Activated CD4-positive, alpha-beta T cell treated with anti-CD3 and anti-CD28 coated beads for 4 hours (primary cell): ENCODE data around the gene BNC2.

Source experiments
- DNase-seq, 2 donors: peaks; one replicate each; pipeline ENCODE4 v3.0.0-alpha.2; 2020

Gene BNC2

GRCh38 chr9:16811987-16812685, 58.3 kb downstream of the BNC2 start:
- no peak for DNase-seq

DNA sequence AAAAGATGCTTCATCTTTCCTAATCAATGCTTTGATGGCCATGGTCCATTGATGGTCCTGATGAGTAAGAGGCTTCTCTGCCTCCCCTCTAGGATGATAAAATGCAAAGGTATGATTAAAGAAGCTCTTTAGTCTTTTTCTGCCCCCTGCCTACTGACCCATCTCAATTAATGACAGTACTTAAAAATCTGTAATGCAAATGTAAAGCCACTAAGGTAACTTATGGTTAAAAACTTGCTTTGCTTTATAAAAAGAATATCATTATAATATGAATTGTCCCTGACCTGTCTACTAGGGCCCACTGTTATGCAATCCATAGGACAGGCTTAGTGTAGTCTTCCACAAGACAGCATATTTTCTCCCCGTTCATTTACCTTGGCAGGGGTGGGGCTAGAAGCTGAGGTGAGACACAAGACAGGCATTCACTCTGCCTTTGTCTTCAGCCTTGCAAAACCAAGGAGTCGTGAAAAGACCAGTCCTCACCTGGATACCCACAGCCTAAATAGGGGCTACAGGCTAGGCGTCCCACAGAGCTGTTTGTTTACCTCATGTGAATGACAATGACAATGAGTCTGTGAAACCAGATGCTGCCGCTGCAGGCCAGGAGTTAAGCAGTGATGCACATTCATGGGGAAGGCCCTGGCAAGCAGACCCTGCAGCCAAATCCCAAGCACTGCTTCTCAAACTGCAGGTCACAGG, 60.4 kb downstream of the BNC2 start:
- no peak for DNase-seq

DNA sequence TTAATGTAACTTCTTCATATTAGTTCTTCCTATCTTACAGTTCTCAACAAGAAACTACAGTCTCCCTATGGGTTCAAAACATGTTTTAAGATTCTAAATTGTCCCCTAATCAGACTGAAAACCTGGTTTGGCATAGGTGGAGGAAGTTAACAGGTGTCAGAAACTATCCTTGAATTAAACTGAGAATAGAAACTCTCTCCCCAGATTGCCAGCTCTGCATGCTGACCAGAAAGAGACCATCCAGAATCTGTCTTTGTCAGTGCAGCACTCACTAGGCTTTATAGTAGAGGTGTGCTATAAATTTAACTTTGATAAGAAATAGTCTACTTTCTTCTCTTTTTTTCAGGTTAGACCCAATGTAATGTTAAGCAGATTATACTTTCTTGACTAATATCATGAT, 63.8 kb downstream of the BNC2 start:
- DNase-seq: no peak

GRCh38 chr9:16803648-16804047, 66.8 kb downstream of the BNC2 start:
- no peak for DNase-seq

- DNase-seq: no peak
Observed at GRCh38 chr9:16801871-16802466, 68.5 kb downstream of the BNC2 start.

- DNase-seq: no peak
Observed at GRCh38 chr9:16796304-16796825, 74.1 kb downstream of the BNC2 start.

DNA sequence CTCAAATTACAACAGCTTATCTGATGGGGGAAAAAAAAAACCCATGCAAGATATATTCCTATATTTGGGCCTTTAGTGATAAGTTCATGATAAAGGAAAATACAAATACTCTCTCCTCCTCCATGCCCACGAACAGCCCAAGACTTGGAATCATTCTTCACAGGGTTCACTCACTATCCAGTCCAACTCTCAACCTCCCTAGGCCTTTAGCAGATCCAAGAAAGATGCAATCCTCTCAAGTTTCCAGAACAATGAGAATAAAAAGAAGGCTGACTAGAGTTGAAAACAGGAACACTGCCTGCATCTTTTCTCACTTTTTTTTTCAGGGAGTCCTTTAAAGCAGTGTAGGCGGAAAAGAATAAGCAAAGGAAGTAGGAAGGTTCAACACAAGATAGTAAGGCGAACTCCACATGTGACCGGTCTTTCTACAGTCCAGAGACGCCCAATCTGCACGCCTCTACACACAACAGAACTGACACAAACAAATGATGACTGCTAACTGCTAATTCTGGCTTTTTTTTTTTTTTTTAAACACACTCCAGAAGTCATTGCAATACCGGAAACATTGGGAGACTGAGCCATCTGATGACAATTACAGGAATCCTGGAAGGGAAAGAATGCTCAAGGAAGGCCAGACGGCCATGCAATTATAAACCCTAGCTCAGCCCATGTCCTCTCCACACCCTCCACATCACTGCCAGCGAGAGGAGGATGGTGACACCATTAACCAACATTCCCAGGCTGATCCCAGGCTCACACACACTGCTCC, 75.4 kb downstream of the BNC2 start:
- DNase-seq: no peak

DNA sequence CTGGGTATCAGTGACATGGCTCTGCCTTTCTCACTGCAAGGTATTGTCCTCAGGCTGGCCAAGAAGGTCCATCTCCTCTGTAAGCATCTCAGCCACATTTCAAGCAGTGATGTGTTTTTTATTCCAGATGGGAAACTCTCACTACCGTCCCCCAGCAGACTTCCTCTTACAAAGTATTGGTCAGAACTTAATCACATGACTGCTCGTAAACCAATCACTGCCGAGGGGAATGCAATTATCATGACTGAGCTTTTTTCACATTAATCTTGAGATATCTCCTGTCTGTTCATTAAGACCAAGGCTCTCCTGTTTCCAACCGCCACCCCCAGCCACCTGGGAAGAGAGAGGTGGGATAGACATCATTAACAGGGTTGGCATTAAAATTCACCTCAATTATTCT, 76.4 kb downstream of the BNC2 start:
- no peak for DNase-seq

GRCh38 chr9:16787724-16788123, 82.7 kb downstream of the BNC2 start:
- DNase-seq: no peak

DNA sequence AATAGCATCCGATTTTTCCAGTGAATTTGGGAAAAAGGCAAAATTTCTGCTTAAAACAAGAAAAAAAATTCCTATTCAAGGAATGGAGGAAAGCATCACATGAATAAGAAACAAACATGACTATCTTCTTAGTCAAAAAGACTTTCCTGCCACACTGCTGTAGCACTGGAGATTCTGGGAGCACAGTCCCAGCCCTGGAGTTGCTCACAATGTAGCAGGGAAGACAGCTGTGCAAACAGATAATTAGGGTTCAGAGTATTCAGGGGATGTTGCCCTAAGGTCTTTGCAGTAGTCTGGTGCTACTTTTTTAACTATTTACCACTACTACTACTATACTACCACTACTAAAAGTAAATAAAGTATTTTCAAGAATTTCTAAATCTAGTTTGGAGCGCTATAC, 86.5 kb downstream of the BNC2 start:
- no peak for DNase-seq

DNA sequence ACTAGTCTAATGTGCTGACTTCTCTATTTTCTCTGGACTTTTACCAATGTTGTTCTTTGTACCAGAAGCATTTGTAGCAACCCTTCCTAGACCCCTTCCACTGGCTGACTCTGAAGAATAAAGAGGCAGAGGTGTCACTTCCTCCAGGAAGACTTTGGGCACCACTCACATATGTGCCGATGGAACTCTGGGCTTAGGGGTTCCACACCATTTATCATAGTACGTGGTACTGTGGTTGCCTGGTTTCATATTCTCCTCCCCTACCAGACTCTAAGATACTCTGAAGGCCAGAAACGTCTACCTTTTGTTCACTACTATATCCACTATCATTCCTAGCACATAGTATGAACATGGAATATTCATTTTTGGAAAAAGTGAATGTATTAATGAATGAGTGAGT, 88.0 kb downstream of the BNC2 start:
- DNase-seq: no peak

DNA sequence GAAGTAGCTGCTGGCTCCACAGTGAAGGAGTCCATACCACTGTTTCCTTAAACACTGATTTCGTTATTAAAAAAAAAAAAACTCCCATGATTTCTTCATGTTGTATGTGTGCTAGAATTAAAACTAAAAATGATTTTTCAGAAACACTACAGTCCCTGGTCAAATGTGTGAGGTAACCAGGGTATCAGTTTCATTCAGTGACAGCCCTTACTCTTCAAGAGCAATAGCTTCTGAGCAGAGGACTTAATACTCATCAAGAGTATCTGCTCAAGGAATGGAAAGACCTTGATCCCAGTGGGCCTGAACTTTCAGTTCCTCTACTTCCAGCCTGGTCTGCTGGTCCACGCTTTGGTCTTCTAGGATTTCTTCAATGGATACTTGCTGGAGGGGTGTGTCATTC, 95.1 kb downstream of the BNC2 start:
- no peak for DNase-seq

DNA sequence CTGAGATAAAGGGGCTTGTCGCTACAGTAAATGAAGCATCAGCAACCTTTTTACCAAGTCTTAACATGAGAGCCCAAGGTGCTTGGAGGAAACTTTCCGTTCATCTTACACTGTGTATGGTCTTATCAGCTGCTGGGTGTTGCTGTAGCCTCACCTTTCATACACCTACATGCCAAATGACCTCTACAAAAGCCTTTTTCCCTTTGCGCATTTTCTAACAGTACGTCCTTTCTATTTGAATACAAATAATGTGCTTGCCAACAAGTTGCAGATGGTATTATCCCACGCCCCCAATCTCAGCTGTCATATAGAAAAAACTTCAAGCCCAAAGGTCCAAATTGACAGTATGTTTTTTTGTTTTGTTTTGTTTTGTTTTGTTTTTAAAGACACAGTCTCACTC, 96.9 kb downstream of the BNC2 start:
- DNase-seq: no peak

GRCh38 chr9:16773116-16773515, 97.4 kb downstream of the BNC2 start:
- DNase-seq: no peak

GRCh38 chr9:16771356-16771755, 99.1 kb downstream of the BNC2 start:
- no peak for DNase-seq

DNA sequence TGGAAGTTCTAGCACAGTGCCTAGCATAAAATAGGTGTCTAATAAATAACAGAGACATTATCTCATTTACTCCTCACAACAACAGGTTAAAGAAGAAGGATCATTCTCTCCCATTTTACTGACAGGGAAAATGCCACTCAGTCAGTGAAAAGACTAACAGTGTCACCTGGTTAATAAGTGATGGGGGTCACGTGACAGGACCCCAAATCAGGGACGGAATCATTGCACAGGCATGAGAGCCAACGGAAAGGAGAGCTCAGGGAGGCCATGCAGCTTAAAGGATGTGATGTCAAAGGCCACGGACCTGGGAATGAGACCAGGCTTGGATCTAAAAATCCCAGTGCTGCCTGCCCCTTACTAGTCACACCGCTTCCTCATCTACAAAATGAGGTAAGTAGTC, 101.2 kb downstream of the BNC2 start:
- no peak for DNase-seq

DNA sequence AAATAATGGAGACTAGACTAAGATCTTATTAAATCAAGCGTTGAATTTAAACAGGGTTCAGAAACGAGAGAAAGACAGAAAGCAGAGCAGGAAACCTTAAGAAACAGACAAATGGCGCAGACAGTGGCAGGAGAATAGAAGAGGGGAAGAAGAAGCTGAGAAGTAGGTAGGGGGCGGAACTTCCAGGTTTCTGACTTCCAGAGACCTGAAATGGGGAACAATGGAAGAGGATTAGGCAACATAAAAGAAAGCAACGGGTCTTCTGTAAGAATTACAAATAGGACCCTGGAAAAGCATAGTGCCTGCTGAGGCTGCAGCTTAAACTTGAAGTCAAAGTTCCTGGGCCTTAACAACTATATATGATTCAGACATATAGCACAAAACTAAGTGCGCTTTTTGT, 101.7 kb downstream of the BNC2 start:
- no peak for DNase-seq

DNA sequence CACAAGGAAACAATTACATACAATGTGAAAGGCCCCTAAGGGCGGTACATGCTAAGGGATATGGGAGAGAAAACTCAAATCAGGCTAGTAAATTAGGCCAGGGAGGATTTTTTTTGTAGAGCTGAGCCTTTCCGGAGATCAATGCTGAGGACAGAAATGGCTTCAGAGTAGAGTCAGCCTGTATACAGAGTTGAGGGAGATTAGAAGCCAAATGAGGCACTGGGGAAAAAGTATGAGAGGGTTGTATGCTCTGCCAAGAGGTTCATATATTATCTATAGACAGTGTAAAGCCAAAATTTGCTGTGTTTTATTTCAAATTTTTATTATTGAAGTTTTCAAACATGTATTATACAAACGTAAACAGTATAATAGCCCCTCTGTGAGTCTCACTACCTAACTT, 103.1 kb downstream of the BNC2 start:
- no peak for DNase-seq

DNA sequence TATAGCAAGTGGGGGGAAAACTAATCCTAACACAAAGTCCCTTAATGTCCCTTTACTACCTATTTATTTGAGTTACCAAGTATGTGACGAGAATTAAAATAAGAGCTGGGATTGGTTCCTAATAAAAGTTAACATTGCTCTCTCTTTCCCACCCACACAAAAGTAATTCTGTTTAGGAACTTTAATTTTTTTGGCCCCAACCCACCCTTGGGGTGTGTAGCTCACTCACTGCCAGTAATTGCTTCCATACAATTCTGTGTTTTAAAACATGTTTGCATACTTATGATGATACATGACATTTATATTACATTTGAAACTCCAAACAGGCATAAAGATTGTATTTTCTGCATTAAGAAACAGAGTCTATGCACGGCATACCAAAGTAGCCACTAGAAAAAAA, 106.5 kb downstream of the BNC2 start:
- no peak for DNase-seq

GRCh38 chr9:16755467-16756160, 114.9 kb downstream of the BNC2 start:
- no peak for DNase-seq

- no peak for DNase-seq
Observed at GRCh38 chr9:16754662-16755061, 115.8 kb downstream of the BNC2 start.

DNA sequence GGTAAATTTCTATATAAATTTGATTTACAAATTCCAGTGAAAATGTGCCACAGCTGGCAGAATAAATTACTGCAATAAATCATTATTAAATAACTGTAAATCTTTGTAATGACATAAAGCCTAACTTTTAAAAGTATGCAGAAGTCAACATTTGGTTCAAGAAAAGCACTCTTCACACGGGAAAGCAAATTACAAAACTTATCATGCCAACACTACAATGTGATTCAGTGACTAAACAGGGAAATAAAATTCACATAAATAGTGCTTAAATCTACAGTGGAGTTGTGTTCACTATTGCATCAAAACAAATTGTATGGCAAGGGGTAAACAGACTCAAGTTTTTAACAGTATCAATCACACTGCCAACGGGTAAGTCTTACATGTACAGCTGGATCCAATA, 117.2 kb downstream of the BNC2 start:
- no peak for DNase-seq

- DNase-seq: no peak
Observed at GRCh38 chr9:16752601-16753000, 117.9 kb downstream of the BNC2 start.
